ENCODE results near the gene RND3. TPM values are rescaled to one million over a fixed set of nuclear protein-coding genes. Genes with fewer than 3 reads are reported as not detected.

Gene RND3
- total and polyA plus RNA-seq, 9 of the 15 experiments (the other 6 are each of a cell fraction or from before 2014, with no cell fraction given) = 0.22 to 0.64 (median 0.29) TPM; not detected in 4

- no peak for DNase-seq (ENCODE audit: extremely low read depth in 1 of 4, low spot score in 3 of 4)
These were observed 63.1 kb downstream of the RND3 start for GRCh38 chr2:150424406-150424805.

GRCh38 chr2:150421126-150421651 lies 66.3 kb downstream of the RND3 start:
- Histone ChIP-seq H3K36me3 (ENCODE audit: control insufficient read depth, insufficient read depth, low read length) (no peaks in the 10 kb centered on the region), H3K4me1 (replicated peaks in 1 of 2; ENCODE audit: control insufficient read depth in 2 of 2, insufficient read depth in 2 of 2, low read length in 2 of 2) (no peaks in the 10 kb centered on the region), H4K20me1 (replicated peaks; ENCODE audit: control insufficient read depth, insufficient read depth, low read length) (no peaks in the 10 kb centered on the region), H3K9ac (ENCODE audit: insufficient read depth in 1 of 2, low read depth in 2 of 2, low read length in 2 of 2) (no peak overlapping the region), H3K9me1 (ENCODE audit: control insufficient read depth, insufficient read depth, low read length) (no peaks in the 10 kb centered on the region), H3K4me3 (no peak overlapping the region), H2AFZ (ENCODE audit: low read depth, low read length) (no peak overlapping the region), H3K9me3 (replicated peaks; ENCODE audit: control insufficient read depth, insufficient read depth, low read depth, low read length) (no peaks in the 10 kb centered on the region; the same call in 1 of the 2 replicates), H3K27ac (ENCODE audit: extremely low read depth, low read depth, low read length) (no peak overlapping the region), H3K27me3 (ENCODE audit: control insufficient read depth in 2 of 2, insufficient read depth in 2 of 2, low read length in 2 of 2) (no peaks in the 10 kb centered on the region), H3K79me2 (ENCODE audit: control insufficient read depth, insufficient read depth, low read length) (no peaks in the 10 kb centered on the region), H3K4me2 (ENCODE audit: insufficient read depth, low read length) (no peak overlapping the region)
- ATAC-seq = no peak
- ChIA-PET POLR2A (no interaction called here), CTCF (ENCODE audit: low intra/inter-chr PET ratio) (interaction anchor here (0.8 kb wide), 1 partner anchor 507 kb away, joined by 3 read pairs; no protein-coding TSS in a partner anchor)
- no TSS peak for BruUV-seq (replicated peaks)
- DNase-seq (ENCODE audit: extremely low read depth in 1 of 4, low spot score in 3 of 4) = no peak
- intact Hi-C loops (cut with micrococcal nuclease) (no loop called here), in situ Hi-C loops (cut with MboI) (no loop called here)
- FAIRE-seq = no peak
- TF ChIP-seq SNAPC5 (CRISPR knock-in tag; IDR thresholded peaks at IDR 0.05) (no peak), ZNF212 (CRISPR knock-in tag; IDR thresholded peaks at IDR 0.05) (no peak), E2F8 (IDR thresholded peaks at IDR 0.05; ENCODE audit: low read depth, partially characterized antibody) (no peak), CREB5 (CRISPR knock-in tag; IDR thresholded peaks at IDR 0.05) (no peak), ZNF165 (CRISPR knock-in tag; IDR thresholded peaks at IDR 0.05; ENCODE audit: borderline replicate concordance) (no peak), ELK3 (CRISPR knock-in tag; IDR thresholded peaks at IDR 0.05) (no peak), RBM25 (IDR thresholded peaks at IDR 0.05; ENCODE audit: low read depth, low read length, severe bottlenecking) (no peak), HMG20A (CRISPR knock-in tag; conservative IDR thresholded peaks at IDR 0.05) (no peak)

More at GRCh38 chr2:150424406-150424805, 63.1 kb downstream of the RND3 start:
- Histone ChIP-seq H2AFZ (ENCODE audit: low read depth, low read length) (no peak overlapping the region), H3K27ac (ENCODE audit: extremely low read depth, low read depth, low read length) (no peak overlapping the region), H3K4me2 (ENCODE audit: insufficient read depth, low read length) (no peak overlapping the region), H3K4me1 (replicated peaks in 1 of 2; ENCODE audit: control insufficient read depth in 2 of 2, insufficient read depth in 2 of 2, low read length in 2 of 2) (no peaks in the 10 kb centered on the region), H3K36me3 (ENCODE audit: control insufficient read depth, insufficient read depth, low read length) (no peaks in the 10 kb centered on the region), H3K4me3 (no peak overlapping the region), H3K27me3 (ENCODE audit: control insufficient read depth in 2 of 2, insufficient read depth in 2 of 2, low read length in 2 of 2) (no peaks in the 10 kb centered on the region), H3K79me2 (ENCODE audit: control insufficient read depth, insufficient read depth, low read length) (no peaks in the 10 kb centered on the region), H3K9me1 (ENCODE audit: control insufficient read depth, insufficient read depth, low read length) (no peaks in the 10 kb centered on the region), H3K9ac (ENCODE audit: insufficient read depth in 1 of 2, low read depth in 2 of 2, low read length in 2 of 2) (no peak overlapping the region), H3K9me3 (replicated peaks; ENCODE audit: control insufficient read depth, insufficient read depth, low read depth, low read length) (peaks cover 1% of the 10 kb centered on the region; the same call in 1 of the 2 replicates), H4K20me1 (replicated peaks; ENCODE audit: control insufficient read depth, insufficient read depth, low read length) (no peaks in the 10 kb centered on the region)
- ATAC-seq (no peak), FAIRE-seq (no peak)
- 2% methylated on average over 6 of the region's 6 CpGs for WGBS (ENCODE audit: insufficient coverage, low coverage, missing lambda C conversion rate)
- intact Hi-C loops (cut with micrococcal nuclease) = no loop called here
- ChIA-PET POLR2A (no interaction called here), CTCF (ENCODE audit: low intra/inter-chr PET ratio) (no interaction called here)
- no TSS peak for BruUV-seq (replicated peaks)
- TF ChIP-seq MAX (CRISPR knock-in tag; IDR thresholded peaks at IDR 0.05) = no peak
- in situ Hi-C loops (cut with MboI) = no loop called here
